GM12878 (cell line): ENCODE results near the gene PHKB. TPM values are rescaled to one million over a fixed set of nuclear protein-coding genes. Genes with fewer than 3 reads are reported as not detected.
A peak's percentile ranks its signal among the peaks of the same experiment; 100 is the strongest.

Source experiments
- ATAC-seq: fragments of 200-7000 bp; cut with Tn5 transposase; 3 replicates; pipeline ENCODE4 v1.9.1; 2020; ENCODE audit warnings: mild to moderate bottlenecking, moderate library complexity
- BruUV-seq: library from RNA; stranded (reverse); fragments of 400-500 nt; replicated peaks from 2 replicates; lab custom pipeline; 2021; lab: Mats Ljungman, UMichigan
- CTCF ChIA-PET: fragments of 300-600 bp; sonication (Branson Sonifier 250); formaldehyde crosslinking; extraction: SDS; loops from one replicate; lab custom pipeline; 2021; ENCODE audit warnings: inconsistent platforms; lab: Yijun Ruan, JAX
- POLR2A ChIA-PET: fragments of 350-600 bp; formaldehyde crosslinking; extraction: SDS; loops from one replicate; lab custom pipeline; 2021; ENCODE audit warnings: inconsistent platforms; lab: Charles Lee
- RAD21 ChIA-PET: fragments of 300-600 bp; sonication (Branson Sonifier 250); formaldehyde crosslinking; loops from one replicate; lab custom pipeline; 2023; ENCODE audit warnings: antibody characterized with exemption; ENCODE audit not compliant: unreplicated experiment; lab: Charles Lee
- SMC1A ChIA-PET: fragments of 300-600 bp; sonication (Branson Sonifier 250); formaldehyde crosslinking; loops from one replicate; lab custom pipeline; 2023; ENCODE audit not compliant: unreplicated experiment, uncharacterized antibody; lab: Charles Lee
- DNase-seq: peaks from one replicate; pipeline ENCODE4 v3.0.0-alpha.2; 2011; ENCODE audit warnings: low read depth, low spot score
- FAIRE-seq: peaks from 3 replicates; lab custom pipeline; 2011; peaks lifted over from hg19 to GRCh38; lab: Jason Lieb, UNC
- H2AFZ ChIP-seq: 2 replicates; pipeline ENCODE4 v1.6.0; 2011; ENCODE audit warnings: low read depth, low read length, control low read depth; ENCODE audit not compliant: control insufficient read depth
- H3K27ac ChIP-seq: 2 replicates; pipeline ENCODE4 v1.5.1; 2011; ENCODE audit warnings: control low read depth; ENCODE audit not compliant: control insufficient read depth, insufficient read depth
- H3K27me3 ChIP-seq, 2 experiments: replicated peaks in 1 of 2; 2 replicates each; pipeline versions ENCODE4 v1.6.0 to v1.6.1; 2011; ENCODE audit warnings: low read length in 1 of 2; ENCODE audit not compliant: control insufficient read depth in 2 of 2, insufficient read depth in 2 of 2
- H3K36me3 ChIP-seq, 2 experiments: 2 replicates each; pipeline ENCODE4 v1.5.1; 2011; ENCODE audit warnings: low read length in 1 of 2; ENCODE audit not compliant: control insufficient read depth in 2 of 2, insufficient read depth in 2 of 2
- H3K4me1 ChIP-seq: 2 replicates; pipeline ENCODE4 v1.6.1; 2011; ENCODE audit warnings: mild to moderate bottlenecking, low read length, moderate library complexity, mixed read lengths; ENCODE audit not compliant: control insufficient read depth, insufficient read depth
- H3K4me2 ChIP-seq: 2 replicates; pipeline ENCODE4 v1.6.0; 2011; ENCODE audit warnings: control low read depth; ENCODE audit not compliant: control insufficient read depth, insufficient read depth
- H3K4me3 ChIP-seq: fragments of 200-600 bp; sonication (generic); 2 replicates; pipeline ENCODE4 v1.5.1; 2016
- H3K79me2 ChIP-seq: 2 replicates; pipeline ENCODE4 v1.6.0; 2011; ENCODE audit warnings: low read length; ENCODE audit not compliant: control insufficient read depth, insufficient read depth
- H3K9ac ChIP-seq: 2 replicates; pipeline ENCODE4 v1.8.0; 2011; ENCODE audit warnings: low read length, control low read depth, mixed read lengths; ENCODE audit not compliant: control insufficient read depth, insufficient read depth
- H3K9me3 ChIP-seq: replicated peaks from 3 replicates; pipeline ENCODE4 v1.5.1; 2011; ENCODE audit warnings: mild to moderate bottlenecking, low read length; ENCODE audit not compliant: control insufficient read depth, insufficient read depth
- H4K20me1 ChIP-seq: 2 replicates; pipeline ENCODE4 v1.6.0; 2011; ENCODE audit not compliant: control insufficient read depth, insufficient read depth
- CBFB ChIP-seq: IDR thresholded peaks from 2 replicates; pipeline ENCODE4 v1.6.1; 2016; ENCODE audit warnings: antibody characterized with exemption, low read depth
- CREB1 ChIP-seq: IDR thresholded peaks from 2 replicates; pipeline ENCODE4 v1.6.1; 2012; ENCODE audit warnings: low read depth, mild to moderate bottlenecking, inconsistent platforms
- CREM ChIP-seq: IDR thresholded peaks from 2 replicates; pipeline ENCODE4 v1.6.1; 2014; ENCODE audit warnings: antibody characterized with exemption, low read depth
- EED ChIP-seq: sonication (generic); IDR thresholded peaks from 2 replicates; pipeline ENCODE4 v1.6.1; 2016; ENCODE audit warnings: antibody characterized with exemption, low read depth
- JUNB ChIP-seq: IDR thresholded peaks from 2 replicates; pipeline ENCODE4 v1.6.1; 2016; ENCODE audit warnings: antibody characterized with exemption, mild to moderate bottlenecking
- NFIC ChIP-seq: IDR thresholded peaks from 2 replicates; pipeline ENCODE4 v1.6.1; 2012; ENCODE audit warnings: low read depth, mild to moderate bottlenecking, inconsistent platforms, low read length, moderate library complexity
- PAX5 ChIP-seq: IDR thresholded peaks from 2 replicates; pipeline ENCODE4 v1.6.1; 2011; ENCODE audit warnings: low read depth, low read length, borderline replicate concordance
- RUNX3 ChIP-seq: IDR thresholded peaks from 2 replicates; pipeline ENCODE4 v1.6.1; 2012; ENCODE audit warnings: low read length, inconsistent platforms
- SP1 ChIP-seq: IDR thresholded peaks from one replicate; pipeline ENCODE4 v1.6.1; 2011; ENCODE audit warnings: low read depth, low read length
- TAF1 ChIP-seq: IDR thresholded peaks from 2 replicates; pipeline ENCODE4 v1.6.1; 2011; ENCODE audit warnings: mild to moderate bottlenecking, low read depth, low read length, borderline replicate concordance
- WGBS: methylation state at CpG from one replicate; pipeline ENCODE4 v1.1.6; 2016; ENCODE audit warnings: low lambda C conversion rate; ENCODE audit not compliant: insufficient replicate concordance, insufficient coverage; ENCODE audit errors: missing lambda C conversion rate; 5-methylcytosine and 5-hydroxymethylcytosine counted together
- in situ Hi-C: fragments of 300-500 bp; cut with MboI; formaldehyde crosslinking; loops from 9 replicates; pipeline ENCODE4 v1.14.3; 2018; ENCODE audit warnings: mixed read lengths
- intact Hi-C: fragments of 100-400 bp; cut with micrococcal nuclease; formaldehyde crosslinking; loops from one replicate; pipeline ENCODE4 v1.14.2; 2022; ENCODE audit not compliant: unreplicated experiment
- polyA plus RNA-seq, 11 experiments: library from polyadenylated mRNA; depleted of rRNA in 4 of 11; unstranded in 6 of 11; stranded (reverse) in 5 of 11; fragments of >200 nt; fragmentation: Nextera tagmentation in 4 of 11; fragmentation: Illumina TruSeq in 1 of 11; extraction: Ambion mirVana in 4 of 11; extraction: Trizol in 1 of 11; gene quantifications; 1 replicate in 1 of 11; 2 replicates in 10 of 11; pipeline versions ENCODE4 v1.2.1 to v1.2.3, GENCODE V29; 2011 to 2016; ENCODE audit warnings: inconsistent platforms in 2 of 11, missing spikeins in 2 of 11, low read depth in 1 of 11
- total RNA-seq, 4 experiments: library from RNA; depleted of rRNA in 3 of 4; stranded (reverse); fragments of >200 nt in 3 of 4; fragmentation: Illumina TruSeq in 1 of 4; extraction: Trizol in 1 of 4; gene quantifications; 2 replicates each; pipeline versions ENCODE4 v1.2.1 to v1.2.3, GENCODE V29; 2013 to 2021

Gene PHKB
- total and polyA plus RNA-seq, 10 of the 15 experiments (the other 5 are each of a cell fraction or from before 2014, with no cell fraction given): 14.2 to 65.6 (median 37.0) TPM

DNA sequence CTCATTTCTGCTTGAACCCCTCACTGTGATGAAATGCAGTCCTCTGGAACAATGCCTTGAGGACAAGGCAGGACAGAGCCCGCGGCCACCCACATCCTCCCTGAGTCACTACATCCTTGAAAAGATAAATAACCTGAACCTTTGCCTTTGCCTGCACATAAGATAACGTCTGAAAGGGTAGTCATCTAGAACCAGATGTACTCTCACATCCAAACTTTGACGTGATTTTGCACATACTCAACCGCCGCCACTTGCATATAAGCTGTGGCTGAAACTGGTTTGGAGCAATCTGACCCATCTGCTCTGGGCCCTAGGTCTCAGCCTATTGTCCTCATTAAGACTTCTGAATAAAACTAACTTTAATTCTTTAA lies 252.1 kb downstream of the PHKB start:
- ChIA-PET RAD21 (no interaction called here), CTCF (interaction anchor here (0.7 to 1.7 kb wide), 2 partner anchors 15 to 16 kb away, joined by 3 to 5 read pairs; no protein-coding TSS in a partner anchor), POLR2A (no interaction called here), SMC1A (no interaction called here)
- H3K9ac ChIP-seq: no peak overlapping the region
- FAIRE-seq: no peak
- no peaks in the 10 kb centered on the region for H3K79me2 ChIP-seq
- H4K20me1 ChIP-seq: no peaks in the 10 kb centered on the region
- no peak overlapping the region for H2AFZ ChIP-seq
- no peak overlapping the region for H3K4me3 ChIP-seq
- peak; percentile 86 for TF ChIP-seq RUNX3
- peak; percentile 70; the same call in 1 of the 2 replicates for TF ChIP-seq PAX5
- TF ChIP-seq CREB1: 0 out of 2 replicates have a peak, but pooled peaks have one; percentile 38
- TF ChIP-seq NFIC: 0 out of 2 replicates have a peak, but pooled peaks have one; percentile 22
- TF ChIP-seq SP1: no peak
- TF ChIP-seq EED: peak; percentile 47; the same call in 1 of the 2 replicates
- peak; percentile 59; the same call in 1 of the 2 replicates for TF ChIP-seq CREM
- TF ChIP-seq CBFB: peak; percentile 70; the same call in 1 of the 2 replicates
- peak; percentile 38; the same call in 1 of the 2 replicates for TF ChIP-seq JUNB
- no peak for TF ChIP-seq TAF1
- no TSS peak for BruUV-seq
- in situ Hi-C loops (no loop called here), intact Hi-C loops (loop anchor here (5.0 kb wide), 1 partner anchor 444 kb away; the partner anchor contains the start of gene ABCC12)
- no peaks in the 10 kb centered on the region for H3K9me3 ChIP-seq
- no peaks in the 10 kb centered on the region for H3K36me3 ChIP-seq
- peak; percentile 84 for ATAC-seq
- no peak overlapping the region for H3K4me2 ChIP-seq
- H3K27me3 ChIP-seq: no peaks in the 10 kb centered on the region
- peaks cover 3% of the 10 kb centered on the region for H3K4me1 ChIP-seq
- WGBS: 8% methylated on average over 6 of the region's 6 CpGs
- DNase-seq: no peak
- no peak overlapping the region for H3K27ac ChIP-seq
